ENCODE measurements around the gene CDC42BPG. TPM values are rescaled to one million over a fixed set of nuclear protein-coding genes. Genes with fewer than 3 reads are reported as not detected.

Gene CDC42BPG
- polyA plus RNA-seq, 1 donor: 0.91 TPM

GRCh38 chr11:64864473-64865285, 20.2 kb upstream of the CDC42BPG start:
- DNase-seq (ENCODE audit: low read depth): peak; percentile 56

- no peak for DNase-seq (ENCODE audit: low read depth)
These were observed 19.7 kb upstream of the CDC42BPG start for GRCh38 chr11:64864135-64864472.

GRCh38 chr11:64863391-64864060, 19.1 kb upstream of the CDC42BPG start:
- no peak for DNase-seq (ENCODE audit: low read depth)

- DNase-seq (ENCODE audit: low read depth): no peak
These were observed 18.5 kb upstream of the CDC42BPG start for GRCh38 chr11:64862987-64863390.

GRCh38 chr11:64861227-64861975, 16.9 kb upstream of the CDC42BPG start:
- no peak for DNase-seq (ENCODE audit: low read depth)

- DNase-seq (ENCODE audit: low read depth): no peak
These were observed 15.3 kb upstream of the CDC42BPG start for GRCh38 chr11:64859542-64860414.

- DNase-seq (ENCODE audit: low read depth): no peak
These were observed 14.2 kb upstream of the CDC42BPG start for GRCh38 chr11:64858467-64859263.

GRCh38 chr11:64857485-64857884, 13.0 kb upstream of the CDC42BPG start:
- DNase-seq (ENCODE audit: low read depth): no peak

- DNase-seq (ENCODE audit: low read depth): no peak
These were observed 12.2 kb upstream of the CDC42BPG start for GRCh38 chr11:64856382-64857227.

- DNase-seq (ENCODE audit: low read depth): no peak
These were observed 11.3 kb upstream of the CDC42BPG start for GRCh38 chr11:64855596-64856304.

GRCh38 chr11:64854534-64855502, 10.4 kb upstream of the CDC42BPG start:
- DNase-seq (ENCODE audit: low read depth): no peak

- DNase-seq (ENCODE audit: low read depth): no peak
These were observed 9.7 kb upstream of the CDC42BPG start for GRCh38 chr11:64854157-64854533.

GRCh38 chr11:64853709-64854108, 9.3 kb upstream of the CDC42BPG start:
- no peak for DNase-seq (ENCODE audit: low read depth)

- DNase-seq (ENCODE audit: low read depth): no peak
These were observed 8.5 kb upstream of the CDC42BPG start for GRCh38 chr11:64852804-64853509.

GRCh38 chr11:64851831-64852351, 7.4 kb upstream of the CDC42BPG start:
- DNase-seq (ENCODE audit: low read depth): no peak

GRCh38 chr11:64850979-64851567, 6.6 kb upstream of the CDC42BPG start:
- DNase-seq (ENCODE audit: low read depth): no peak

Data from forelimb muscle (tissue), 1 donor.